K562 (cell line): ENCODE data around the gene FBXO48.

ENCODE experiments used
- BHLHE40 ChIP-seq: IDR thresholded peaks from 2 replicates; pipeline ENCODE4 v1.6.1; 2011; ENCODE audit warnings: low read length, improper control_type of control experiment
- CTCF ChIP-seq, 3 experiments: IDR thresholded peaks in 2 of 3; conservative IDR thresholded peaks in 1 of 3; 2 replicates each; pipeline ENCODE4 v1.5.1; 2011 to 2012; ENCODE audit warnings: low read length in 3 of 3, mild to moderate bottlenecking in 3 of 3, control low read depth in 2 of 3, improper control_type of control experiment in 1 of 3, inconsistent platforms in 1 of 3, low read depth in 1 of 3, mixed read lengths in 1 of 3, moderate library complexity in 1 of 3; ENCODE audit not compliant: insufficient read depth in 2 of 3
- GABPB1 ChIP-seq: sonication (generic); formaldehyde crosslinking; IDR thresholded peaks from 2 replicates; pipeline ENCODE4 v1.8.0; 2022; ENCODE audit warnings: mild to moderate bottlenecking, missing genetic modification reagents
- HDAC2 ChIP-seq: fragments of 450-650 bp; IDR thresholded peaks from 2 replicates; pipeline ENCODE4 v1.6.1; 2016; ENCODE audit warnings: mild to moderate bottlenecking
- JUNB ChIP-seq: fragments of 450-650 bp; formaldehyde crosslinking; conservative IDR thresholded peaks from 2 replicates; pipeline ENCODE4 v1.4.0; 2020; ENCODE audit warnings: mild to moderate bottlenecking
- SRF ChIP-seq, 2 experiments: fragments of 250-450, 450-650 bp in 1 of 2; sonication (Bioruptor Pico) in 1 of 2; sonication (generic) in 1 of 2; formaldehyde crosslinking; IDR thresholded peaks; 2 replicates each; pipeline versions ENCODE4 v1.5.0 to v1.5.1; 2020 to 2022; ENCODE audit warnings: mild to moderate bottlenecking in 1 of 2, missing genetic modification reagents in 1 of 2
- USF2 ChIP-seq: sonication (generic); formaldehyde crosslinking; IDR thresholded peaks from 2 replicates; pipeline ENCODE4 v1.5.0; 2020; ENCODE audit warnings: missing genetic modification reagents
- ZNF184 ChIP-seq: sonication (generic); formaldehyde crosslinking; IDR thresholded peaks from 2 replicates; pipeline ENCODE4 v1.5.0; 2020; ENCODE audit warnings: missing genetic modification reagents
- TF ChIP-seq, protein P1 (sequence below): IDR thresholded peaks from 2 replicates; pipeline ENCODE4 v1.6.1; 2011; ENCODE audit not compliant: insufficient read length; ENCODE audit errors: extremely low read depth

- TF ChIP-seq BHLHE40: no peak
- no peak for TF ChIP-seq USF2 (CRISPR knock-in tag)
- TF ChIP-seq CTCF (IDR thresholded peaks at IDR 0.05 in 2 of 3, conservative IDR thresholded peaks at IDR 0.05 in 1 of 3; ENCODE audit: insufficient read depth in 2 of 3, low read depth in 1 of 3, low read length in 3 of 3): no peak
- no peak for TF ChIP-seq ZNF184 (CRISPR knock-in tag)
- TF ChIP-seq GABPB1 (CRISPR knock-in tag): no peak
- TF ChIP-seq HDAC2: no peak
- TF ChIP-seq SRF (CRISPR knock-in tag; IDR thresholded peaks at IDR 0.05): no peak
- TF ChIP-seq JUNB (CRISPR knock-in tag): no peak
- TF ChIP-seq, protein P1, sequence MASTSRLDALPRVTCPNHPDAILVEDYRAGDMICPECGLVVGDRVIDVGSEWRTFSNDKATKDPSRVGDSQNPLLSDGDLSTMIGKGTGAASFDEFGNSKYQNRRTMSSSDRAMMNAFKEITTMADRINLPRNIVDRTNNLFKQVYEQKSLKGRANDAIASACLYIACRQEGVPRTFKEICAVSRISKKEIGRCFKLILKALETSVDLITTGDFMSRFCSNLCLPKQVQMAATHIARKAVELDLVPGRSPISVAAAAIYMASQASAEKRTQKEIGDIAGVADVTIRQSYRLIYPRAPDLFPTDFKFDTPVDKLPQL: no peak
These were observed 39.0 kb downstream of the FBXO48 start for GRCh38 chr2:68428126-68428525.
